Hepatocyte (in vitro differentiated cells): Measurements from ENCODE around the gene CAPN13. TPM values are rescaled to one million over a fixed set of nuclear protein-coding genes. Genes with fewer than 3 reads are reported as not detected.

Experiments
- DNase-seq: peaks from one replicate; pipeline ENCODE4 v3.0.0-alpha.2; 2016; ENCODE audit warnings: low spot score
- H2AFZ ChIP-seq: fragments of 200-600 bp; sonication (generic); 2 replicates; pipeline ENCODE4 v1.6.0; 2016; ENCODE audit warnings: antibody characterized with exemption, mild to moderate bottlenecking
- H3K27ac ChIP-seq: fragments of 200-600 bp; sonication (generic); 2 replicates; pipeline ENCODE4 v1.5.1; 2016; ENCODE audit warnings: mild to moderate bottlenecking
- H3K27me3 ChIP-seq: fragments of 200-600 bp; sonication (generic); 2 replicates; pipeline ENCODE4 v1.6.1; 2016
- H3K36me3 ChIP-seq: fragments of 200-600 bp; sonication (generic); replicated peaks from 2 replicates; pipeline ENCODE4 v1.5.1; 2016; ENCODE audit warnings: low read depth; ENCODE audit not compliant: insufficient read depth
- H3K4me1 ChIP-seq: fragments of 200-600 bp; sonication (generic); 2 replicates; pipeline ENCODE4 v1.5.1; 2016; ENCODE audit warnings: mild to moderate bottlenecking, moderate library complexity; ENCODE audit not compliant: insufficient read depth
- H3K4me2 ChIP-seq: fragments of 200-600 bp; sonication (generic); 2 replicates; pipeline ENCODE4 v1.6.0; 2016
- H3K4me3 ChIP-seq: fragments of 200-600 bp; sonication (generic); 2 replicates; pipeline ENCODE4 v1.5.1; 2016; ENCODE audit warnings: mild to moderate bottlenecking
- H3K79me2 ChIP-seq: fragments of 200-600 bp; sonication (generic); 2 replicates; pipeline ENCODE4 v1.6.0; 2017; ENCODE audit warnings: mild to moderate bottlenecking
- H3K9me2 ChIP-seq: fragments of 200-600 bp; sonication (generic); replicated peaks from 2 replicates; pipeline ENCODE4 v1.6.0; 2017; ENCODE audit warnings: mild to moderate bottlenecking; ENCODE audit not compliant: insufficient read depth
- H3K9me3 ChIP-seq: fragments of 200-600 bp; sonication (generic); 2 replicates; pipeline ENCODE4 v1.5.1; 2016; ENCODE audit warnings: low read depth, mild to moderate bottlenecking
- H4K20me1 ChIP-seq: fragments of 200-600 bp; sonication (generic); 2 replicates; pipeline ENCODE4 v1.6.0; 2016; ENCODE audit warnings: mild to moderate bottlenecking; ENCODE audit not compliant: insufficient read depth, poor library complexity, severe bottlenecking
- EZH2 ChIP-seq: fragments of 200-600 bp; sonication (generic); IDR thresholded peaks from 2 replicates; pipeline ENCODE4 v1.6.1; 2016; ENCODE audit warnings: antibody characterized with exemption, mild to moderate bottlenecking, borderline replicate concordance
- EZH2phosphoT487 ChIP-seq: fragments of 200-600 bp; sonication (generic); IDR thresholded peaks from one replicate; pipeline ENCODE4 v1.6.1; 2018; ENCODE audit warnings: antibody characterized with exemption, mild to moderate bottlenecking, low read depth, moderate library complexity; ENCODE audit not compliant: unreplicated experiment, severe bottlenecking
- WGBS: methylation state at CpG from one replicate; pipeline ENCODE4 v1.1.6; 2016; ENCODE audit warnings: low lambda C conversion rate; ENCODE audit errors: missing lambda C conversion rate; 5-methylcytosine and 5-hydroxymethylcytosine counted together
- polyA plus RNA-seq: library from polyadenylated mRNA; unstranded; fragments of >200 nt; fragmentation: Nextera tagmentation; extraction: Ambion mirVana; gene quantifications from 2 replicates; pipeline ENCODE4 v1.2.1, GENCODE V29; 2016
- total RNA-seq: library from RNA; depleted of rRNA; stranded (reverse); fragments of >200 nt; gene quantifications from 2 replicates; pipeline ENCODE4 v1.2.3, GENCODE V29; 2014
- TF ChIP-seq, protein P1 (sequence below): fragments of 200-600 bp; sonication (generic); IDR thresholded peaks from 2 replicates; pipeline ENCODE4 v1.5.1; 2016; ENCODE audit warnings: antibody characterized with exemption, mild to moderate bottlenecking; ENCODE audit not compliant: poor library complexity

CAPN13 gene
- total and polyA plus RNA-seq, 2 experiments from 2014 or later: 5.9 to 6.0 TPM

GRCh38 chr2:30737326-30737610, 70.0 kb downstream of the CAPN13 start:
- no peaks in the 10 kb centered on the region for H4K20me1 ChIP-seq
- no peaks in the 10 kb centered on the region for H3K27me3 ChIP-seq
- no peaks in the 10 kb centered on the region for H3K36me3 ChIP-seq
- TF ChIP-seq EZH2phosphoT487: no peak
- TF ChIP-seq, protein P1, sequence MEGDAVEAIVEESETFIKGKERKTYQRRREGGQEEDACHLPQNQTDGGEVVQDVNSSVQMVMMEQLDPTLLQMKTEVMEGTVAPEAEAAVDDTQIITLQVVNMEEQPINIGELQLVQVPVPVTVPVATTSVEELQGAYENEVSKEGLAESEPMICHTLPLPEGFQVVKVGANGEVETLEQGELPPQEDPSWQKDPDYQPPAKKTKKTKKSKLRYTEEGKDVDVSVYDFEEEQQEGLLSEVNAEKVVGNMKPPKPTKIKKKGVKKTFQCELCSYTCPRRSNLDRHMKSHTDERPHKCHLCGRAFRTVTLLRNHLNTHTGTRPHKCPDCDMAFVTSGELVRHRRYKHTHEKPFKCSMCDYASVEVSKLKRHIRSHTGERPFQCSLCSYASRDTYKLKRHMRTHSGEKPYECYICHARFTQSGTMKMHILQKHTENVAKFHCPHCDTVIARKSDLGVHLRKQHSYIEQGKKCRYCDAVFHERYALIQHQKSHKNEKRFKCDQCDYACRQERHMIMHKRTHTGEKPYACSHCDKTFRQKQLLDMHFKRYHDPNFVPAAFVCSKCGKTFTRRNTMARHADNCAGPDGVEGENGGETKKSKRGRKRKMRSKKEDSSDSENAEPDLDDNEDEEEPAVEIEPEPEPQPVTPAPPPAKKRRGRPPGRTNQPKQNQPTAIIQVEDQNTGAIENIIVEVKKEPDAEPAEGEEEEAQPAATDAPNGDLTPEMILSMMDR: no peak
- TF ChIP-seq EZH2: no peak
- WGBS: 89% methylated on average over 8 of the region's 8 CpGs
- H3K9me3 ChIP-seq: no peaks in the 10 kb centered on the region
- H3K79me2 ChIP-seq: no peaks in the 10 kb centered on the region
- no peaks in the 10 kb centered on the region for H3K4me1 ChIP-seq
- no peak overlapping the region for H3K27ac ChIP-seq
- no peak for DNase-seq
- H3K4me3 ChIP-seq: no peak overlapping the region
- H3K9me2 ChIP-seq: no peaks in the 10 kb centered on the region
- no peak overlapping the region for H2AFZ ChIP-seq
- no peak overlapping the region for H3K4me2 ChIP-seq

GRCh38 chr2:30736461-30737325, 70.6 kb downstream of the CAPN13 start:
- Histone ChIP-seq H2AFZ (no peak overlapping the region), H3K4me3 (no peak overlapping the region), H3K4me1 (no peaks in the 10 kb centered on the region), H3K9me3 (no peaks in the 10 kb centered on the region), H3K27me3 (no peaks in the 10 kb centered on the region), H3K4me2 (no peak overlapping the region), H3K27ac (no peak overlapping the region), H3K9me2 (no peaks in the 10 kb centered on the region), H4K20me1 (no peaks in the 10 kb centered on the region), H3K79me2 (no peaks in the 10 kb centered on the region), H3K36me3 (no peaks in the 10 kb centered on the region)
- TF ChIP-seq, protein P1: no peak
- TF ChIP-seq EZH2phosphoT487 (no peak), EZH2 (no peak)
- DNase-seq: no peak
- 90% methylated on average over 18 of the region's 18 CpGs for WGBS

- Histone ChIP-seq H2AFZ (no peak overlapping the region), H3K4me2 (no peak overlapping the region), H3K79me2 (no peaks in the 10 kb centered on the region), H3K36me3 (no peaks in the 10 kb centered on the region), H3K4me3 (no peak overlapping the region), H3K9me3 (no peaks in the 10 kb centered on the region), H3K27ac (no peak overlapping the region), H4K20me1 (no peaks in the 10 kb centered on the region), H3K9me2 (no peaks in the 10 kb centered on the region), H3K27me3 (no peaks in the 10 kb centered on the region), H3K4me1 (no peaks in the 10 kb centered on the region)
- WGBS: 90% methylated on average over 15 of the region's 15 CpGs
- TF ChIP-seq EZH2phosphoT487: no peak
- TF ChIP-seq EZH2: no peak
- TF ChIP-seq, protein P1: no peak
- no peak for DNase-seq
Observed at GRCh38 chr2:30733876-30734520, 73.2 kb downstream of the CAPN13 start.
